ENCODE data around the gene RORB.

Gene RORB

GRCh38 chr9:74496819-74497747 is at the start of gene RORB:
TSS of gene RORB (plus strand) at chr9:74497335. CDS start at chr9:74497977, 642 bp downstream.
- peak; percentile 94 for DNase-seq (ENCODE audit: low spot score)

DNA sequence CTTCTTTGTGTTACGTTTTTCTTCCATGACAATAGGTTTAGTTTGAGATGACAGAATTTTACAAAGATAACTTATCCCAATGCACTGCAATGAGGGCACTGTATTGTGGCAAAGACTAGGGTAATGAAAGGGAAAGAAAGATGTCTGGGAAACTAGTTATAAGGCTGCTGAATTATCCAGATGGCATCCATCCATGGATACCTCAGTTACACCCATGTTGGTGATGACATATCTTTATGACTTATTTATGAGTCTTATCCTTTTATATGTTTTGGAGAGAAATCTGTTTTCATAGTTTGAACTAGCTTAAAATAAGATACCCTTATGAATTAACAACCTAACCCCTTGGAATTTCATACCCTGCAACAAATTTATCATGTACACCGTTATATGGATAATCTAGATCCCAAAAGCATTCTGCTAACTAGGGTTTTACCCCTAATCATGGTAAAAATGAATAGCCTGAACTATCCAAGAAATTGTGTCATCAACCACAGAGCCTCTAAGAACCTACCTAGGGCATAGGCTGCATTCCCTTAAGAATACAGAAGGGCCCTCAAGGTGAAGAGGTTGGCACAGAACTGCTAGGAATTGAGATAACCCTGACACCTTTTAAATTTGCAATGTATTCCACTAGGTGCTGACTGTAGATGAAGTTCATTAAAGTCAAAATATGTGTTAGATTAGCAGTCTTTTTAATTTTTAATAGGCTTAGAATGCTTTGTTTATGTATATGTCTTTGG is 49.5 kb upstream of the RORB start:
- no peak for DNase-seq (ENCODE audit: low spot score)

GRCh38 chr9:74449060-74449459 is 48.1 kb upstream of the RORB start:
- no peak for DNase-seq (ENCODE audit: low spot score)

- DNase-seq (ENCODE audit: low spot score): no peak
These were observed 38.3 kb upstream of the RORB start for GRCh38 chr9:74458832-74459231.

- no peak for DNase-seq (ENCODE audit: low spot score)
These were observed 33.3 kb upstream of the RORB start for GRCh38 chr9:74463825-74464224.

DNA sequence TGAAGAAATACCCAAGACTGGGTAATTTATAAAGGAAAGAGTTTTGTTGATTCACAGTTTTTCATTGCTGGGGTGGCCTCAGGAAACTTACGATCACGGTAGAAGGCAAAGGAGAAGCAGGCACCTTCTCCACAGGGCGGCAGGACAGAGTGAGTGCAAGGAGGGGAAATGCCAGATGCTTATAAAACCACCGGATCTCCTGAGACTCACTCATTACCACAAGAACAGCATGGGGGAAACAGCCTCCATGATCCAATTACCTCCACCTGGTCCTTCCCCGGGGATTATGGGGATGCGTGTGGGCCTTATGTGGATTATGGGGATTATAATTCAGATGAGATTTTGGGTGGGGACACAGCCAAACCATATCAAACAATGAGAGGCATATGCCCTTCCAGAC is 18.5 kb upstream of the RORB start:
- no peak for DNase-seq (ENCODE audit: low spot score)

DNA sequence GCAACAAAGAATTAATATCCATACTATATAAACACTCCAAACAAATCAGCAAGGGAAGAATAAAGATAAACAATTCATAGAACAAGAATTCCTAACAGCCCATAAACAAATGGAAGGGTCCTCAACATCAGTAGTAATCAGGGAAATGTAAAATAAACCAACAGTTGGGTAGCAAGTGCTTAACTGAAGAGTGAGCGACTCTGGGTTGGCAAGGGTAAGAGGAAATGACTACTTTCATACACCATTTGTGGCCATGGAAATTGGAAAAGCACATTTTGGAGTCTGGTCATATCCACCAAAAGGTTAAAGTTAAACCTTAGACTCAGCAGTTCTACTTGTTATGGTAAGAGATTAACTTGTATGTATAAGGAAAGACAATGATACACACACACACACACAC is 17.4 kb upstream of the RORB start:
- DNase-seq (ENCODE audit: low spot score): no peak

DNA sequence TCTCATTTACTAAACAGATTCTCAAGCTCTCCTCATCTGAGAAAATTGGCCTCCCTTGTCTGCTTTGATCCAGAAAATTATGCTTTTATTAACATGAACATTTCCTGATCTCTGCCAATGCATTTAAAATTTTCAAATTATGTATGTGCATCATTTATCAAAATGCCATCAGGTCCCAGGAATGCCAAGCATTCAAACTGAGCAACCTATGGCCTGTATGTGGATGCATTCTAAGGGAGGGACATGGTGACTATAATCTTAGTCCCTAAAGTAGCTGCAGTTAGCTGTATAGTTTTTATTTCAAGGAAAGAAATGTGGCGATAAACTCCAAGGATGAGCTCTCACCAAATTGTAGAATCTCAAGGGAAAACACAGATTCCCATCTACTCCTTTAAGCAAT is 9.7 kb upstream of the RORB start:
- no peak for DNase-seq (ENCODE audit: low spot score)

DNA sequence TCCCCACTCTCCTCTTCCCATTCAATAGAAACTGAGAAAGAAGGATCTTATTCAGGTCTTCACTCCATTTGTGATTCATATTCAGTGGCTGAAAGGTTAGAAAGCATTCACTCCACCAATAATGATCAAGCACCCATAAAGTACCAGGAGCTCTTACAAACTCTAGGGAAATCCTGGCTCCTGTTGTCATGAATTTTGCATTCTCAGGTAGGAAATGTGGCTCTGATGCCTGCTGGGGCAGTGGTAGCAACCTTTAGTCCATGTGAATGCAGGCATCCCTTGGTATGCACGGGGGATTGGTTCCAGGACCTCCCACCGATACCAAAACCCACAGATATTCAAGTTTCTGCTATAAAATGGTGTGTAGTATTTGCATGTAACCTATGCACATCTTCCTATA is 3.6 kb upstream of the RORB start:
- no peak for DNase-seq (ENCODE audit: low spot score)

GRCh38 chr9:74494490-74494889 is 2.6 kb upstream of the RORB start:
- DNase-seq (ENCODE audit: low spot score): no peak

- no peak for DNase-seq (ENCODE audit: low spot score)
These were observed 729 bp upstream of the RORB start for GRCh38 chr9:74496406-74496805.

- peak; percentile 57 for DNase-seq (ENCODE audit: low spot score)
These were observed 849 bp downstream of the RORB start for GRCh38 chr9:74497748-74498620.

GRCh38 chr9:74498621-74499095 is 1.5 kb downstream of the RORB start:
- DNase-seq (ENCODE audit: low spot score): no peak

GRCh38 chr9:74499111-74499601 is 2.0 kb downstream of the RORB start:
- no peak for DNase-seq (ENCODE audit: low spot score)

DNA sequence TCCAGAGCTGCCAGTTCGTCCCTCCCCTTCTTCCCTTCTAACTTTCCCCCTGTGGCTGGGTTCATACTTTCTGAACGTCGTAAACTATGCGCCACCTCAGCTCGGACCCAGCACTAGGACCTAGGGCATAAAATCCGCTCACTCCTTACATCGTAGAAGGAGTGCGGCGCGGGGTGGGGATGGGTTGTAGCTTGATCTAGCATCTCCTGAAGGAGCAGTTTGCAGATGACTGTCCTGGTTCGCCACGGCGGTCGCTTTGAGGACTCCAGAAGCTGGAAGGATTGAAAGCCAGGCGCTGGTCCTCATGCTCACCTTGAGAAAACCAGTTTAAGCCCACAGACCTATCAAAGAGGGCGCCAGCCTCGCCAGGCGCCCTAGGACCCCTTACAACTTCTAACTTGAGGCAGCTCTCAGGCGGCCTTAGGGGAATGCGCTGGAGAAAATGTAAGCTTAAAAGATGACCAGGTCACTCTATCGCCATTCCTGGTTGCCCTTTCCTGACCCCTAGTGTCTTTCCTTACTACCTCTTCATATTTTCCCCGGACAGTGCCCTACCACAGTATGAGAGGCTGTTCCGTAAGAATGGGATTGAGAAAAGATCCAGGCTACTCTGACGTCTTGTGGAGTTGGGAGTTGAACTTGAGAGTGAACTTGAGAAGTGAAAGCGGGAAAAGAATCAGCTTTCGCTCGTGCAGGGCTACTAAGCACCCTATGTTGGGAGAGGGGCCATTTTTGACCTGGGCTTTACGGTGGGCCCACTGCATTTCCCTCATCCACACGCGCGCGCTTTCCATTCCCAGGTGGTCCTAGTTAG is 2.8 kb downstream of the RORB start:
- DNase-seq (ENCODE audit: low spot score): no peak

GRCh38 chr9:74500584-74500924 is 3.4 kb downstream of the RORB start:
- DNase-seq (ENCODE audit: low spot score): no peak

DNA sequence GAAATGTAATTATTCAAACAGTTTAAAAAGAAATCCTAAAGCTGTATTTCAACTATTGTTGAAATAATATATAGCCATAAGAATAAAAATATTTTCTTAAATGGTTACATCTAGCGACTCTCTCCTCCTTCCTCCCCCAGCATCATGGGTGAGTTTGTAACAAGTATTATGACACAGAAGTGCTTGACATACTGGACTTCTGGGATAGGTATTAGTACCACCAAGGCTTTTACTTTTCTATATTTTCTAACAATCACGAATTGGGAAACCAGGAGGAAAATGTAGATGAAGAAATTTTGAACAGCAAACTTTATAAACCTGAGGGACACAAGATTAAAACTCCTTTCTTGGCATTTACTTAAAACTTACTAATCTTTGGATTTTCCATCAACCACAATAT is 4.4 kb downstream of the RORB start:
- no peak for DNase-seq (ENCODE audit: low spot score)

DNA sequence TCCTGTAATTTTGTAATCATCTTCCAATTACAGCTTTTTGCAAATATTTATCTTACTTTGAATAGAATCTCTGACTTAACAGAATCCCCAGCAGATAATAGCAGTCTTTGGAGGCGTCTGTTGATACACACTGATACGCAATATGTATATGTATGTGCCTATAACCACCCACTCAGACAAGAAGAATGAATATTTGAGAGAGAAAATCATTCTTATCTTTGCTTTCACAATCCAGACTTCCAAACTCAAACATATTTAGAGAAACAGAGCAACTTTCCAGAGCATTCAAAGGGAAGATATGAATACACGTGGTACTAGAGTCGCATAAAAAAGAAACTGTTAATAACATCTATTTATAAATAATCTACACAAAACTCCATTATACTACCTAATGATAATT is 6.1 kb downstream of the RORB start:
- no peak for DNase-seq (ENCODE audit: low spot score)

GRCh38 chr9:74503666-74504065 is 6.5 kb downstream of the RORB start:
- no peak for DNase-seq (ENCODE audit: low spot score)

GRCh38 chr9:74511333-74511732 is 14.2 kb downstream of the RORB start:
- DNase-seq (ENCODE audit: low spot score): no peak

- no peak for DNase-seq (ENCODE audit: low spot score)
These were observed 15.3 kb downstream of the RORB start for GRCh38 chr9:74512416-74512815.

All from globus pallidus (tissue), 1 donor.